Neural progenitor cell (in vitro differentiated cells): ENCODE measurements around the gene TMX4. TPM values are rescaled to one million over a fixed set of nuclear protein-coding genes. Genes with fewer than 3 reads are reported as not detected.
"Not testable (repeated sequence)": the region's sequence is repeated elsewhere in the genome, so short reads cannot be mapped to it uniquely, and the experiment has no call there.

ENCODE experiments used
- DNase-seq: peaks from one replicate; pipeline ENCODE4 v3.0.0-alpha.2; 2016; ENCODE audit warnings: low spot score
- H2AFZ ChIP-seq: fragments of 200-600 bp; sonication (generic); replicated peaks from 2 replicates; pipeline ENCODE4 v1.6.1; 2016; ENCODE audit warnings: antibody characterized with exemption
- H3F3A ChIP-seq: fragments of 200-600 bp; sonication (generic); 2 replicates; pipeline ENCODE4 v1.6.1; 2016; ENCODE audit warnings: antibody characterized with exemption, low read depth
- H3K27ac ChIP-seq: fragments of 200-600 bp; sonication (generic); 2 replicates; pipeline ENCODE4 v1.5.1; 2016; ENCODE audit warnings: mild to moderate bottlenecking
- H3K27me3 ChIP-seq: fragments of 200-600 bp; sonication (generic); 2 replicates; pipeline ENCODE4 v1.6.1; 2016; ENCODE audit warnings: mild to moderate bottlenecking, moderate library complexity
- H3K36me3 ChIP-seq: fragments of 200-600 bp; sonication (generic); 2 replicates; pipeline ENCODE4 v1.5.1; 2016
- H3K4me1 ChIP-seq: fragments of 200-600 bp; sonication (generic); 2 replicates; pipeline ENCODE4 v1.6.1; 2016; ENCODE audit warnings: mixed run types
- H3K4me2 ChIP-seq: fragments of 200-600 bp; sonication (generic); 2 replicates; pipeline ENCODE4 v1.6.1; 2016
- H3K4me3 ChIP-seq: fragments of 200-600 bp; sonication (generic); 2 replicates; pipeline ENCODE4 v1.5.1; 2016
- H3K79me2 ChIP-seq: fragments of 200-600 bp; sonication (generic); 2 replicates; pipeline ENCODE4 v1.6.1; 2016; ENCODE audit warnings: low read depth
- H3K9ac ChIP-seq: fragments of 200-600 bp; sonication (generic); 2 replicates; pipeline ENCODE4 v1.6.1; 2016
- H3K9me3 ChIP-seq: fragments of 200-600 bp; sonication (generic); 2 replicates; pipeline ENCODE4 v1.5.1; 2016; ENCODE audit warnings: low read depth
- H4K20me1 ChIP-seq: fragments of 200-600 bp; sonication (generic); 2 replicates; pipeline ENCODE4 v1.6.1; 2016; ENCODE audit warnings: low read depth
- H3K27ac Mint-ChIP-seq: 3 replicates; pipeline ENCODE4 v1.8.0; 2021; ENCODE audit warnings: mixed read lengths
- H3K27me3 Mint-ChIP-seq: 2 replicates; pipeline ENCODE4 v1.8.0; 2022; ENCODE audit warnings: low read depth, mild to moderate bottlenecking, inconsistent platforms, moderate library complexity, mixed read lengths; ENCODE audit not compliant: insufficient read depth
- H3K36me3 Mint-ChIP-seq: 3 replicates; pipeline ENCODE4 v1.8.0; 2021; ENCODE audit warnings: mixed read lengths
- H3K4me1 Mint-ChIP-seq: 3 replicates; pipeline ENCODE4 v1.8.0; 2021; ENCODE audit warnings: mixed read lengths
- H3K4me3 Mint-ChIP-seq: 3 replicates; pipeline ENCODE4 v1.8.0; 2021; ENCODE audit warnings: mild to moderate bottlenecking, moderate library complexity, mixed read lengths
- H3K9me3 Mint-ChIP-seq: 3 replicates; pipeline ENCODE4 v1.8.0; 2020; ENCODE audit warnings: mixed read lengths
- EZH2 ChIP-seq: fragments of 200-600 bp; sonication (generic); IDR thresholded peaks from 2 replicates; pipeline ENCODE4 v1.6.1; 2017; ENCODE audit warnings: antibody characterized with exemption, mild to moderate bottlenecking, moderate library complexity
- EZH2phosphoT487 ChIP-seq: fragments of 200-600 bp; sonication (generic); IDR thresholded peaks from 2 replicates; pipeline ENCODE4 v1.6.1; 2017; ENCODE audit warnings: antibody characterized with exemption
- total RNA-seq: library from RNA; depleted of rRNA; stranded (reverse); fragments of >200 nt; gene quantifications from 2 replicates; pipeline ENCODE4 v1.2.3, GENCODE V29; 2015; ENCODE audit warnings: low replicate concordance
- TF ChIP-seq, protein P1 (sequence below): fragments of 200-600 bp; sonication (generic); IDR thresholded peaks from 2 replicates; pipeline ENCODE4 v1.5.1; 2017; ENCODE audit warnings: antibody characterized with exemption, mild to moderate bottlenecking

TMX4 gene
- total RNA-seq, 1 donor from 2014 or later = 10.4 TPM

DNA sequence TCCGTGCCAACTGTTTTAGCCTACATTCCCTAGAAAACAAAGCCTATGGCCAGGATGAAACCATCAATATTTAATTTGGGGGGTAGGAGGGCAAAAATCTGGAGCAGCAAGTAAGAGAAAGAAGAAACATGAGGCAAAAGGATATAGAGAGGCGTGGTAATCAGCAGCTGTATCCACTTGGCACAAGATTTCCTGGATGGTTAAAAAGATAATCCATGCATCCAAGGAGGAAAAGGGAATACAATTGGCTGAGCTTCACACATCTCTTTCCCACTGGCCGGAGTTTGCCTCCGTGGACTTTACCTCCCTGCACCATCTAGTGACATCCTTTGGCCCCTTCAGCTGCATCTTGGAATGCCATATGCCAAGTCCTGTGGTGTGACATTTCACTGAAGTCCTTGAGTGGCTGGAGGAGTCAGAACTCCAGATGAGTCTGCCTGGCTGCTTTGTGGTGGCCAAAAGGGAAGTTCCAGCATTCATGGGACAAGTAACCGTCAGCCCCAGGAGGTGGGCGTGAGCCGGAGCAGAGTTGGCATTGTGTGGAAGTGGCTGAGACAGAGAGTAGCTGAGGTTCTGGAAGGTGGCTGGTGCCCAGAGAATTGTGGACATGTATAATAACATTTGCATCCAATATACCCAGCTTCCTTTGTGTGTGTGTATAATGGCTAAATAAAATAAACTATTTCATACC lies 13.7 kb upstream of the TMX4 start:
- H3F3A ChIP-seq = peaks cover 18% of the 10 kb centered on the region
- H3K36me3 Mint-ChIP-seq = no peaks in the 10 kb centered on the region
- peaks cover 3% of the 10 kb centered on the region for H3K27me3 Mint-ChIP-seq
- H3K27ac Mint-ChIP-seq = no peak overlapping the region
- H4K20me1 ChIP-seq = no peaks in the 10 kb centered on the region
- H3K27me3 ChIP-seq = no peaks in the 10 kb centered on the region
- no peak overlapping the region for H3K27ac ChIP-seq
- H3K4me3 ChIP-seq = no peak overlapping the region
- no peaks in the 10 kb centered on the region for H3K9me3 Mint-ChIP-seq
- no peaks in the 10 kb centered on the region for H3K4me1 Mint-ChIP-seq
- no peak overlapping the region for H3K4me2 ChIP-seq
- DNase-seq = no peak
- H3K9me3 ChIP-seq = no peaks in the 10 kb centered on the region
- H3K36me3 ChIP-seq = no peaks in the 10 kb centered on the region
- no peak overlapping the region for H2AFZ ChIP-seq
- H3K4me3 Mint-ChIP-seq = no peak overlapping the region
- no peak for TF ChIP-seq EZH2
- TF ChIP-seq, protein P1, sequence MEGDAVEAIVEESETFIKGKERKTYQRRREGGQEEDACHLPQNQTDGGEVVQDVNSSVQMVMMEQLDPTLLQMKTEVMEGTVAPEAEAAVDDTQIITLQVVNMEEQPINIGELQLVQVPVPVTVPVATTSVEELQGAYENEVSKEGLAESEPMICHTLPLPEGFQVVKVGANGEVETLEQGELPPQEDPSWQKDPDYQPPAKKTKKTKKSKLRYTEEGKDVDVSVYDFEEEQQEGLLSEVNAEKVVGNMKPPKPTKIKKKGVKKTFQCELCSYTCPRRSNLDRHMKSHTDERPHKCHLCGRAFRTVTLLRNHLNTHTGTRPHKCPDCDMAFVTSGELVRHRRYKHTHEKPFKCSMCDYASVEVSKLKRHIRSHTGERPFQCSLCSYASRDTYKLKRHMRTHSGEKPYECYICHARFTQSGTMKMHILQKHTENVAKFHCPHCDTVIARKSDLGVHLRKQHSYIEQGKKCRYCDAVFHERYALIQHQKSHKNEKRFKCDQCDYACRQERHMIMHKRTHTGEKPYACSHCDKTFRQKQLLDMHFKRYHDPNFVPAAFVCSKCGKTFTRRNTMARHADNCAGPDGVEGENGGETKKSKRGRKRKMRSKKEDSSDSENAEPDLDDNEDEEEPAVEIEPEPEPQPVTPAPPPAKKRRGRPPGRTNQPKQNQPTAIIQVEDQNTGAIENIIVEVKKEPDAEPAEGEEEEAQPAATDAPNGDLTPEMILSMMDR = no peak
- no peak overlapping the region for H3K9ac ChIP-seq
- no peaks in the 10 kb centered on the region for H3K79me2 ChIP-seq
- no peaks in the 10 kb centered on the region for H3K4me1 ChIP-seq

DNA sequence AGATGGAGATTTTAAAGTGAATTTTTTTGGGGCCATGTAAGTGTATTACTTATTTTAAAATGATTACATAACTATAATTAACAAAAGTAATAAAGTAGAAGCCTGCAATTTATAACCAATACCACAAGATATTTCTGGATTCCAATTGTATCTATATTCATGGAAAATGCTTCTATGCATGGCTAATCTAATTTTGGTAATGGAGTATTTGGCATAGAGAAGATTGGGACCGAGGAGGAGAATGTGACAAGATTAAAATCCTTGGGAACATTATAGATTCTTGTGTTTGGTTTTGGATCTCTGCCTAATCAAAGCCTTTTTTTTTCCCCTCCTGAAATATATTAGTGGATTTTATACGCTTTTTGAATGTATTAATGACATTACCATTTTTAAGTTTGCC lies 12.9 kb upstream of the TMX4 start:
- no peaks in the 10 kb centered on the region for H3K36me3 Mint-ChIP-seq
- H4K20me1 ChIP-seq = no peaks in the 10 kb centered on the region
- H3K36me3 ChIP-seq = no peaks in the 10 kb centered on the region
- H3K9me3 ChIP-seq = no peaks in the 10 kb centered on the region
- H3K4me1 Mint-ChIP-seq = no peaks in the 10 kb centered on the region
- peaks cover 3% of the 10 kb centered on the region for H3K27me3 Mint-ChIP-seq
- TF ChIP-seq EZH2phosphoT487 (no peak), EZH2 (no peak)
- TF ChIP-seq, protein P1 = no peak
- peaks cover 25% of the 10 kb centered on the region for H3F3A ChIP-seq
- no peak for DNase-seq
- H3K27ac Mint-ChIP-seq = no peak overlapping the region
- H3K27me3 ChIP-seq = no peaks in the 10 kb centered on the region
- no peaks in the 10 kb centered on the region for H3K79me2 ChIP-seq
- no peak overlapping the region for H3K4me3 ChIP-seq
- no peak overlapping the region for H3K4me3 Mint-ChIP-seq
- no peaks in the 10 kb centered on the region for H3K9me3 Mint-ChIP-seq
- H3K4me1 ChIP-seq = no peaks in the 10 kb centered on the region
- no peak overlapping the region for H3K27ac ChIP-seq
- H2AFZ ChIP-seq = no peak overlapping the region
- no peak overlapping the region for H3K4me2 ChIP-seq
- H3K9ac ChIP-seq = no peak overlapping the region

DNA sequence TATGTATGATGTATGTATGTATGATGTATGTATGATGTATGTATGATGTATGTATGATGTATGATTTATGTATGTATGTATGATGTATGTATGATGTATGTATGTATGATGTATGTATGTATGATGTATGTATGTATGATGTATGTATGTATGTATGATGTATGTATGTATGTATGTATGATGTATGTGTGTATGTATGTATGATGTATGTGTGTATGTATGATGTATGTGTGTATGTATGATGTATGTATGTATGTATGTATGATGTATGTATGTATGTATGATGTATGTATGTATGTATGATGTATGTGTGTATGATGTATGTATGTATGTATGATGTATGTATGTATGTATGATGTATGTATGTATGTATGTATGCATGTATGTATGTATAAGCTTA lies 12.0 kb upstream of the TMX4 start:
- H3K27me3 ChIP-seq, H3K9me3 ChIP-seq, H3K9ac ChIP-seq, H3K27me3 Mint-ChIP-seq, H3K4me3 ChIP-seq, H3K4me3 Mint-ChIP-seq, H3K9me3 Mint-ChIP-seq, H3K4me2 ChIP-seq, H3K27ac Mint-ChIP-seq, H3K36me3 Mint-ChIP-seq, H2AFZ ChIP-seq, DNase-seq, H3K79me2 ChIP-seq, H3K27ac ChIP-seq, H4K20me1 ChIP-seq, H3K4me1 ChIP-seq, H3K36me3 ChIP-seq, H3K4me1 Mint-ChIP-seq: not testable (repeated sequence)
- peaks cover 27% of the 10 kb centered on the region for H3F3A ChIP-seq

DNA sequence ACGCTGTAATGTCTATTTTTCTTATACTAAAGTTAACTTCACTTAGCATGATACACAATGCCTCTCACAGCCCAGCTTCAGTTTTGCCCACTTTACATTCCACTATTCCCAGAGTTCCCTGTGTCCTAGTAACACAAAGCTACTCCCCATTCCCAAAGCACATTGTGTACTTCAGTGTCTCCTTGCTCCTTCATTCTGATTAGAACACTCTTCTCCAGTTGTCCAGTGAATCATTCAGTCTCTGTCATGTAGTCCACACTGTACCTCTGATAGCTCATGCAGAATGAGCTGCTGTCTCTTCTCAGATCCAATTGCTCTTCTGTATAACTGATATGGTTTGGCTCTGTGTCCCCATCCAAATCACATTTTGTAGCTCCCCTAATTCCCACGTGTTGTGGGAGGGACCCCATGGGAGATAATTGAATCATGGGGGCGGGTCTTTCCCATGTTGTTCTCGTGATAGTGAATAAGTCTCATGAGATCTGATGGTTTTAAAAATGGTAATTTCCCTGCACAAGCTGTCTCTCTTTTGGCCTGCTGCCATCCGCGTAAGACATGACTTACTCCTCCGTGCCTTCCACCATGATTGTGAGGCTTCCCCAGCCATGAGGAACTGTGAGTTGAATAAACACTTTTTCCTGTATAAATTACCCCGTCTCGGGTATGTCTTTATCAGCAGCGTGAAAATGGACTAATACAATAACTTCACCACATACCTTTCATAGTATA lies 2.1 kb upstream of the TMX4 start:
- Mint-ChIP-seq H3K36me3 (no peaks in the 10 kb centered on the region), H3K27ac (no peak overlapping the region), H3K4me3 (no peak overlapping the region), H3K27me3 (peaks cover 3% of the 10 kb centered on the region), H3K4me1 (peaks cover 10% of the 10 kb centered on the region), H3K9me3 (no peaks in the 10 kb centered on the region)
- no peak overlapping the region for H3K4me2 ChIP-seq
- no peak for TF ChIP-seq EZH2
- TF ChIP-seq, protein P1 = no peak
- H3K27ac ChIP-seq = no peak overlapping the region
- H3F3A ChIP-seq = no peaks in the 10 kb centered on the region
- H3K9me3 ChIP-seq = no peaks in the 10 kb centered on the region
- no peak for DNase-seq
- no peaks in the 10 kb centered on the region for H3K36me3 ChIP-seq
- no peak overlapping the region for H3K4me3 ChIP-seq
- H4K20me1 ChIP-seq = no peaks in the 10 kb centered on the region
- H3K27me3 ChIP-seq = no peaks in the 10 kb centered on the region
- H3K4me1 ChIP-seq = peaks cover 11% of the 10 kb centered on the region
- H3K9ac ChIP-seq = no peak overlapping the region
- no peaks in the 10 kb centered on the region for H3K79me2 ChIP-seq
- H2AFZ ChIP-seq = no peak overlapping the region
